Activated naive CD8-positive, alpha-beta T cell (primary cell): ENCODE measurements around the gene TMEM143.
A peak's percentile ranks its signal among the peaks of the same experiment; 100 is the strongest.
"Not testable (repeated sequence)": the region's sequence is repeated elsewhere in the genome, so short reads cannot be mapped to it uniquely, and the experiment has no call there.

Experiments
- H3K27ac Mint-ChIP-seq: one replicate; pipeline ENCODE4 v1.8.0; 2021; ENCODE audit warnings: mixed read lengths
- H3K27me3 Mint-ChIP-seq: one replicate; pipeline ENCODE4 v1.8.0; 2021; ENCODE audit warnings: mixed read lengths
- H3K36me3 Mint-ChIP-seq: one replicate; pipeline ENCODE4 v1.8.0; 2021; ENCODE audit warnings: mixed read lengths
- H3K4me1 Mint-ChIP-seq: one replicate; pipeline ENCODE4 v1.8.0; 2021; ENCODE audit warnings: low read depth, mixed read lengths
- H3K4me3 Mint-ChIP-seq: one replicate; pipeline ENCODE4 v1.8.0; 2021; ENCODE audit warnings: mild to moderate bottlenecking, mixed read lengths
- H3K9me3 Mint-ChIP-seq: one replicate; pipeline ENCODE4 v1.8.0; 2021; ENCODE audit warnings: low read depth, mixed read lengths

TMEM143 gene

DNA sequence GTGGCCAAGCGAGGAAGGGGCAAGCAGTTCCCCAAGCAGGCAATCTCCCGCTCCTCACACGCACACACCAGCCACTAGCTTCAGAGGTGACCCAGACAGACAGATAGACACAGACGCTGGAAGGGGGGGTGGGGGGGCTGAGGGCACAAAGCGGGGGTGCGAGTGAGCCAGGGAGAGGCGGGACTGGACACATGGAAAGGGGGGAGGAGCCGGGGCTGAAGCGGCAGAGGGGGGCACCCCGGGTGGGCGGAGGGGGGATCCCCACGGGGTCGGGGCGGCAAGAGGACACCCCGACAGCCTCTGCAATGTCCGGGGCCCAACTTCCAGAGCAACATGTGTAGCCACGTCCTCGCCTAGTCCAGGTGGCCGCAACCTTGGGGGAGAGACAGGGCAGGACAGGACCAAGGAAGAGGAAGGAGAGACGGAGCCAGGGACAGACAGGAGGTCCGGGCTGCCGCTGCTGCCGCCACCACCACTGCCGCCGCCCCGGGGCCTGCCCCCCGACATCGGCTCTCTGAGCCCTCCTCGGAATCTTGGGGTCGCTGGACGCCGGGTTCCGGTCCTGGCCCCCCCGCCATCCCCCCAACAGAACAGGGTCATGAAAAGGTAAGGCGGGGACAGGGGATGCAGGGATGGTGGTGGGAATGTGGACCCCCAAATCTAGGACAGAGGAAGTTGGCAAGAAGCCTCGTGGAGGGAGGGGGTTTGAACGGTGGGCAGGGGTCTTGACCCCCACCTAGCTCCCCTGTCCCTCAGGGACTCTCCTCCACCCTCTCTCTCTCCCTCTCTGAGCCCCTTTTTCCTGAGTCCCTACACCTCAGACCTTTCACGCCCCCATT, 30.8 kb upstream of the TMEM143 start:
- Mint-ChIP-seq H3K9me3 (no peaks in the 10 kb centered on the region), H3K27me3 (peaks cover 10% of the 10 kb centered on the region), H3K36me3 (no peaks in the 10 kb centered on the region), H3K4me3 (peak overlapping the region; percentile 79), H3K27ac (no peak overlapping the region), H3K4me1 (peaks cover 41% of the 10 kb centered on the region)

DNA sequence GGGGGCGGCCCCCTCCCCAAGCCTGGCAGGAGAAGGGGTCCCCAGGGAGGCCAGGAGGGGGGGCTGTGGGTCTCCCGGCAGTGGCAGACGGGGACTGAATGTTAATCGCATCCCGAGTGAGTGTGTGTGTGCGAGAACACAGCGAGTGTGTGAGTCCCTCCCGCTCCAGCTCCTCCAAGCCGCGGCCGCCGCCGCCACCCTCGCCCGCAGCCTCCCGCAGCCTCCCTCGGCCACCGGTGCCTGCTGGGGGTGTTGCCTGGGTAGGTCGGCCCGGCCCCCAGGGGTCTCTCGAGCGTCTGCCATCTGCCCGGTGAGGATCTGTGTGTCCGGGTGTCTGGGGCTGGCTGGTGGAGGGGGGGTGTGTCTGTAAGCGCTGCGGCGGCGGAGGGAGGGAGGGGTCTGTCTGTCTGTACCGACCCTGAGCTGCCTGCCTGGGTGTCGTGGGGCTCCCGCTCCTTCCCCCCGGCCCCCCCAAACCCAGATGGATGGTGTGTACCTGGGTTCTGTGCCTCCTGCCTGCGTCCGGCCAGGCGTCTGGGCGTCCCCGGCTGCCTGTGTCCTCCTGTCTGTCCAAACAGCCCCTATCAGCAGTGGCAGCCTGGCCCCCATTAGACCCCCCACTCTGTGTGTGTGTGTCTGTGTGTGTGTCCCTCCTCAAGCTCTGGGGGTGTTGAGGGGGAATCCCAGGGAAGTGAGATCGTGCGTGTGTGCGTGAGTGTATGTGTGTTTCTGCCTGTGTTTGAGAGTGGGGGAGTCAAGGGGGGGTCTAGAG, 30.0 kb upstream of the TMEM143 start, which contains the start of gene GRIN2D:
TSS of gene GRIN2D (plus strand) at position 110 of the 772 bp plus-strand sequence. CDS start 4,725 bp downstream, outside the sequence.
- no peak within 1 kb of the TSS for H3K27ac Mint-ChIP-seq
- no peaks in the 10 kb centered on the region for H3K36me3 Mint-ChIP-seq
- H3K9me3 Mint-ChIP-seq = no peaks in the 10 kb centered on the region
- peaks cover 10% of the 10 kb centered on the region for H3K27me3 Mint-ChIP-seq
- peaks cover 35% of the 10 kb centered on the region for H3K4me1 Mint-ChIP-seq
- peak within 1 kb of the TSS; percentile 79 for H3K4me3 Mint-ChIP-seq

DNA sequence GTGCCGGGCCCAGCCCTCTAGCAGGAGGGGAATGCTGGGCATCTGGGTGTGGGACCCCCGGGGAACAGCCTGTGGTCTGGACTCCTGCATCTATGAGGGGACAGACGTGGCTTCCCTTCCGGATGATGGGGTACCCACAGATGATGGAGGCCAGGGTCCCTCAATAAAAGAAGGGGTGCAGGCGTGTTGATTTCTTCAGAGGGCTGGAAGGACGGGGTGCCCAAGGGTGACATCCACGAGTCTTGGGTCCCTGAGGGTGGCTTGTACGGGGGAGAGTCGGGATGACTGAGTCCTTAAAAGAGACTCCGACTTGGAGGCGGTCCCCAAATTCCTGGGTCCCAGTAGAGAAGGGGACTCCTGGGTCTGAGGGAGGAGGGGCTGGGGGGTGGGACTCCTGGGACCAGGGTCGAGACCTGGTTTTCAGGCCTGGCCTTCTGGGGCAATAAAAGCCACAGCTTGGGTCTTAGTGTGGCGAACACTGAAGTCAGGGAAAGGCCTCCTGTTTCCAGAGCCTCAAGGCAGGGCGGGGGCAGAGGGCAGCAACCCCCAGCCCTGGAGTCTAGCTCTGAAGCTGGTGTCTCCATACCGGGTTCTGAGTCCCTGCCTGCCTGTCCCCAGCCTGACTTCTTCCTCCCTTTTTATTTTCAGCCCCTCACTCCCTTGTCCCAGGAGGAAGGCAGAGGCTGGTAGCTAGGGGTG, 29.3 kb upstream of the TMEM143 start:
- H3K27ac Mint-ChIP-seq = no peak overlapping the region
- peak overlapping the region; percentile 51 for H3K4me3 Mint-ChIP-seq
- peaks cover 2% of the 10 kb centered on the region for H3K36me3 Mint-ChIP-seq
- peaks cover 37% of the 10 kb centered on the region for H3K4me1 Mint-ChIP-seq
- no peaks in the 10 kb centered on the region for H3K9me3 Mint-ChIP-seq
- H3K27me3 Mint-ChIP-seq = peaks cover 10% of the 10 kb centered on the region

DNA sequence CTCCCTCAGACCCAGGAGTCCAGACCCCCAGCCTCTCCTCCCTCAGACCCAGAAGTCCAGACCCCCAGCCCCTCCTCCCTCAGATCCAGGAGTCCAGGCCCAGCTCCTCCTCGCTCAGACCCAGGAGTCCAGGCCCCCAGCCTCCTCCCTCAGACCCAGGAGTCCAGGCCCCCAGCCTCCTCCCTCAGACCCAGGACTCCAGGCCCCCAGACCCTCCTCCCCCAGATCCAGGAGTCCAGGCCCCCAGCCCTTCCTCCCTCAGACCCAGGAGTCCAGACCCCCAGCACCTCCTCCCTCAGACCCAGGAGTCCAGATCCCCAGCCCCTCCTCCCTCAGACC, 28.2 kb upstream of the TMEM143 start:
- peaks cover 29% of the 10 kb centered on the region for H3K4me1 Mint-ChIP-seq
- not testable (repeated sequence) for H3K9me3 Mint-ChIP-seq, H3K36me3 Mint-ChIP-seq, H3K27me3 Mint-ChIP-seq
- H3K27ac Mint-ChIP-seq = peak overlapping the region; percentile 91
- peak overlapping the region; percentile 92 for H3K4me3 Mint-ChIP-seq

DNA sequence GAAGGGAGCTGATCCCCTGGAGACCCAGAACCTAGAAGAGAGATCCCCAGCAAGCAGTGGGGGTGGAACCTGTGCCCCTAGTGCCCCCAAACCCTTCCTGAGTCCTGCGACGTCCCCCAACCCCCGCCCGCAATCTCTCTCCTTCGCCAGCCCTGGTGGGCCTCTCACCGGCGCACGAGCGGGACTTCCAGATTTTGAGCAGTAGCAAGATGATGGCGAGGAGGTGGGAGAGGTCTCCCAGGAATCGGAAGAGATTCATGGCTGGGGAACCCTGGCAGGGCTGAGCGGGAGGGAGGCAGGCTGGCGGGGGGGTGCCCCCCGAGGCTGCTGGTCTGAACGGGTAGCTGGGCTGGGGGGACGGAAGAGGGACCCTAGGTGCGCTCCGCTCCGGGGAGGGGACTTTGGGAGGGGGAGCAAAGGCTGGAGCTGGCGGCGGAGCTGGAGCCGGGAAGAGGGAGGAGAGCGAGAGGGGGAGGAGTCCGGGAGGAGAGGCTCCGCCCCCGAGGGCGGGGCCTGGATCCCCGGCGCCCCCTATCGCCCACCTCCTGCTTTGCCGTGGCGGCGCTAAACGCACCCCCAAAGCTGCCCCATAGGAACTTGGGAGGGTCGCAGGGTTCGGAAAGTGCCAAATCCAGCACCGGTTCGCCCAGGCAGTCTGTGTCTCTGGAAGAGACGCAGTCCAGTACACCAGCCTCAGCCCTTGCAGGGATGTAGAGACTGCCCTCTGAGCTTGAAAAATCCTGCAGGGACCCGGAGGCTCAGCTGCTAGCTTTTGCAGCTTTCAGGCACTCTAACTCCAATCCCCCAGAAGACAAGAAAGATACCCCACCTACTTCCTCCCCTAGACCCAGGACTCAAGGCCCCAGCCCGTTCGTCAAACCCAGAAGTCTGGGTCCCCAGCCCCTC, 27.6 kb upstream of the TMEM143 start, which contains the start of gene KDELR1:
TSS of gene KDELR1 (minus strand) at position 452 of the 906 bp plus-strand sequence. CDS start at position 259, 193 bp downstream.
- H3K4me3 Mint-ChIP-seq = peak within 1 kb of the TSS; percentile 92
- no peaks in the 10 kb centered on the region for H3K9me3 Mint-ChIP-seq
- peaks cover 5% of the 10 kb centered on the region for H3K27me3 Mint-ChIP-seq

DNA sequence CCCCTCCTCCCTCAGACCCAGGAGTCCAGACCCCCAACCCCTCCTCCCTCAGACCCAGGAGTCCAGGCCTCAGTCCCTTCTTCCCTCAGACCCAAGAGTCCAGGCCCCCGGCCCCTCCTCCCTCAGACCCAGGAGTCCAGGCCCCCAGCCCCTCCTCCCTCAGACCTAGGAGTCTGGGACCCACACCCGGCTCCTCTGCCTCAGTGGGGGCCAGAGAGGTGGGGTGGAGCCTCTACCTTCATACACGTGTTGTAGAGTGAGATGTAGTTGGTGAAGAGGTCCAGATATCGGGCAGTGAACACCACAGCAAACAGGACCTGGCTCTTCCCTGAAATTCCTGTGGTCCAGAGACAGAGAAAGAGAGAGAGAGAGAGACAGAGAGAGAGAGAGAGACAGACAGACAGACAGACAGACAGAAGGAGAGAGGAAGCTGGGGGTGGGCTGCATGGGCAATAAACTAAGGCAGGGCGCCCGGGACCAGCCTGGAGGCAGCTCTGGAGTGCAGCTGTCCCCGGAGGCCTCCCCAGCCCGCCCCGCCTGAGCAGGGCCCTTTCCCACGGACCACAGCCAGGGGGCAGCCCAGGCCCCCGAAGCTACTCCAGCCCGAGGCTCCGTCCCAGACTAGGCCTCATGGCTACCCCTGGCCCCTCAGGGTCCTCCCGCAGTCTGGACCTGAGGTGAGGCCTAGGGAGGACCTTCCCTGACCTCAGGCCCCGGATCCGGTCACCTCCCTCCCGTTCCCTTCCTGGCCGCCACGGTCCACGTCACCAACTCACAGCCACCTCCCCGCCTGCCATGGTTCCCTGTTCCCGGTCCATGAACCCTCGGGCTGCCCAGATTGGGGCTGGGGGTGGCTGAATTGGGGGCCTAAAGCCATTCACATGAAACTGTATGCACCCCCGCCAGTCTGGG, 26.7 kb upstream of the TMEM143 start:
- peaks cover 2% of the 10 kb centered on the region for H3K36me3 Mint-ChIP-seq
- H3K4me3 Mint-ChIP-seq = peak overlapping the region; percentile 92
- H3K4me1 Mint-ChIP-seq = peaks cover 23% of the 10 kb centered on the region
- peak overlapping the region; percentile 91 for H3K27ac Mint-ChIP-seq
- H3K9me3 Mint-ChIP-seq = no peaks in the 10 kb centered on the region
- H3K27me3 Mint-ChIP-seq = peaks cover 3% of the 10 kb centered on the region

More for the DNA sequence above, 27.6 kb upstream of the TMEM143 start, which contains the start of gene KDELR1:
- Mint-ChIP-seq H3K27ac (peak within 1 kb of the TSS; percentile 91), H3K4me1 (peaks cover 29% of the 10 kb centered on the region), H3K36me3 (peaks cover 2% of the 10 kb centered on the region)

DNA sequence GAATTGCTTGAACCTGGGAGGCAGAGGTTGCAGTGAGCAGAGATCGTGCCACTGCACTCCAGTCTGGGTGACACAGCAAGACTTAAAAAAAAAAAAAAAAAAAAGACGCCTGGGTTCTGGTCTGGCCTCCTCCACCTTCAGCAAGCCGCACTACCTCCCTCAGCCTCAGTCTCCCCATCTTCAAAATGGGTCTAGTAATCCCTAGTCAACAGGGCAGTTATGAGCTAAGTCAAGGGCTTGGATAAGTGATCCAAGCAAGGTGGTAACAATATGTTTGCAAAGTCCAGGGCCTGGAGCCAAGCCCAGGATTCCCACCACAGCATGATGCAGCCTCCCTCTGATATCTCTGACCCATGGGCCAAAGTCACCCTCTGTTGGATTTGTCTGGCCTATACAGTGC, 23.2 kb upstream of the TMEM143 start:
- Mint-ChIP-seq H3K27ac (no peak overlapping the region), H3K4me3 (no peak overlapping the region), H3K9me3 (no peaks in the 10 kb centered on the region), H3K4me1 (peaks cover 8% of the 10 kb centered on the region), H3K27me3 (no peaks in the 10 kb centered on the region), H3K36me3 (peaks cover 5% of the 10 kb centered on the region)

DNA sequence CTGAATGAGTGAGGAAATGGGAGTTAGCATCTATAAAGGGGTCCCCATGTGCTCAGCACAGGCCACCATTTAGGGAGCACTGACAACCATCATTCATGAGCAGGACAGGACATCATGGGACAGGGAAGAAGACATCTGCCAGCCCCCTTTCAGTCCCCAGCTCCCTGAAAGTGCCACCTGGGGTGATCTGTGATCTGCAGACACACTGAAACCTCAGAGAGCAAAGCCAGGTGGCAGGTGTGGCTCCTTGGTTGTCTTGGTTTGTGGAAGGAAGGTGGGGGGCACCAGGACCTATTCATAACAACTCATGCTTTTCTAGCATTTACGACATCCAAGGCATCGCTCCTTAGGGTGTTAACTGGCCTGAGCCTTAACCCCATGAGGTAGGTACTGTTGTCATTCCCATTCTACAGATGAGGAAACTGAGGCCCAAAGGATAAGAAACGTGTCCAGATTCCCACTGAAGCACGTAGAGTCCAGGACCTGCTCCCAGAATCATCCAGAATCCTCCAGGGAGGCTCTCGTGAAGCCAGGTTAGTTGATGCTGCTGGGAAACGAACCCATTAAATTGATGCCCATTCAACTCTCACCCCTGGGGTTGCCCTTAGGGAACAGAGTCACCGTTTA, 21.8 kb upstream of the TMEM143 start:
- Mint-ChIP-seq H3K4me1 (peaks cover 5% of the 10 kb centered on the region), H3K36me3 (peaks cover 5% of the 10 kb centered on the region), H3K4me3 (no peak overlapping the region)

DNA sequence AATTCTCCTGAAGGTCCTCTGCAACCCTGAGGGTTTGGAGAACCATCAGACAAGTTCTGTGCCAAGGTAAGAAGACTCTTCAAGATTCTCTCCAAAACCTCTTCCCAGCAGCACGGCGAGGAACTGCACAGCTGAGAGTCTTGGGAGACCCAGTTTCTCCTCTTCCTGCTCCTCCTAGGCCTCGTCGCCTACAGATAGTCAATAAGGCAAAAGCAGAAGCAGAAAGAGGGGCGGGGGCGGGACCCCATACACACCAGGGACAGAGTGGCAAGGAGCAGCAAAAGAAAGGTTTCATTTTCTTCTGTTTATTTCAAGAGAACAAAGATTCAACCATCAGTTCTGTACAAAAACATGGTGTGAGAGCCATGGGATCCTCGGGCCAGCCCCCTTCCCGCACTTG, 18.5 kb upstream of the TMEM143 start:
- Mint-ChIP-seq H3K4me3 (no peak overlapping the region), H3K4me1 (no peaks in the 10 kb centered on the region), H3K27ac (no peak overlapping the region), H3K36me3 (peaks cover 2% of the 10 kb centered on the region), H3K27me3 (no peaks in the 10 kb centered on the region), H3K9me3 (no peaks in the 10 kb centered on the region)

More for the DNA sequence above, 21.8 kb upstream of the TMEM143 start:
- no peaks in the 10 kb centered on the region for H3K27me3 Mint-ChIP-seq
- H3K27ac Mint-ChIP-seq = no peak overlapping the region
- no peaks in the 10 kb centered on the region for H3K9me3 Mint-ChIP-seq

DNA sequence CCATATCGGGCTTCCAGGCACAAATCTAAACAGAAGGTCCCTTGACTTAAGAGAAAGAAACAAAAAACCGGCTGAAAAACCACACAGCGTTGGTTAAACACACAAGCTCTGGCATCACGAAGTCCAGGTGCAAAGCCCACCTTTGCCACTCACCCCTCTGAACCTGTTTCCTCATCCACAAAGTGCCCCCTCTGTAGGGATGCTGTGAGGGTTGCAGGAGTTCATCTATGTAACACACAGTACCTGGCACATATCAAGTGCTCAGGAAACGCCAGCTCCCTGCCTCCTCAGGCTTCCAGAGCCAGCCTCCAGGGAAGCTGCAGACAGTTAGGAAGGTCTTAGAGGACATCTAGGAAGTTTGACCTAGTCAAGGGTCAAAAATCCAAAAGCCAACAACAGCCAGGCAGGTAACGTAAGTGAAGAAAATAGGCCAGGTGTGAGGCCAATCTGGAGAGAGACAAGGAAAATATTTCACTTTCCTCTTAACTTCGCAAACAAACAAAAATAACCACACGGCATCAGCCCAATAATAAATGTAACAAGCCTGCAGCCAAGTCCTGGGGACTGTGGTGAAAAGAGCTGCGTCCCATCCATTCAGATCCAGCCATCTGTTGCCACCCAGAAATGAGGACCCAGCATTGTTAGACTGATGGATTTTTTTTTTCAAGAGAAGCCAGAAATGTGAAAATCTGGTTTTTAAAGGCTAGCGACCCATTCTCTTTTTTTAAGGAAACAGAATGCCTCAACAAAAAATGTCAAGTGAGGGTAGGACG, 17.6 kb upstream of the TMEM143 start:
- no peak overlapping the region for H3K27ac Mint-ChIP-seq
- H3K27me3 Mint-ChIP-seq = no peaks in the 10 kb centered on the region
- H3K9me3 Mint-ChIP-seq = no peaks in the 10 kb centered on the region
- peaks cover 2% of the 10 kb centered on the region for H3K36me3 Mint-ChIP-seq
- H3K4me3 Mint-ChIP-seq = no peak overlapping the region
- no peaks in the 10 kb centered on the region for H3K4me1 Mint-ChIP-seq

DNA sequence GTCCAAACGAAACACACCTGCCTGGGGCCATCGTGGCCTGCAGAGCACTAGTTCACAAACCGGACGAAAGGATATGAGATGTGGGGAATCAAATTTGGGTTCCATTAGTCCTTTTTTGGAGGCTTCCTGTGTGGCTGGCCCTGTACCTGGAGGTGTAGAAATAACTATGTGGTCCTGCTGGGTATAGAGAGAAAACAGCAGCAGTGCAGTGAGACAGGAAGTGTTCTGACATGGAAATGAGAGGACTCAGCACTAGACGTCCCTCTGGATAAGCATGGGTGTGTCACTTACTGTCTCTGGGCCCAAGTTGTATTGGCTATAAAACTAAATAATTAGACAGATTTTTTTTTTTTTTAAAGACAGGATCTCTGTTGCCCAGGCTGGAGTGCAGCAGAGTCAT, 15.3 kb upstream of the TMEM143 start:
- Mint-ChIP-seq H3K27ac (no peak overlapping the region), H3K36me3 (no peaks in the 10 kb centered on the region), H3K4me1 (no peaks in the 10 kb centered on the region), H3K4me3 (no peak overlapping the region), H3K27me3 (no peaks in the 10 kb centered on the region), H3K9me3 (no peaks in the 10 kb centered on the region)

DNA sequence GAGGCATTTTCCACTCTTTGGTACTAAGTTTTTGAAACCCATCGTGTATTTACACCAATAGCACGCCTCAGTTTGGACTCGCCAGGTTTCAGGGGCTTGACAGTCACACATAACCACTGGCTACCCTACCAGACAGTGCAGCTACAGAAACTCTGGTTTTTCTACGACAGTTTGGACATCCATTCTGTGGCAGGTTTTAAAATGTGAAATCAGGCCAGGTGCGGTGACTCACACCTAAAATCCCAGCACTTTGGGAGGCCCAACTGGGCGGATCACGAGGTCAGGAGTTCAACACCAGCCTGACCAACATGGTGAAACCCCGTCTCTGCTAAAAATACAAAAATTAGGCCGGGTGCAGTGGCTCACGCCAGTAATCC, 14.4 kb upstream of the TMEM143 start:
- no peaks in the 10 kb centered on the region for H3K4me1 Mint-ChIP-seq
- H3K27ac Mint-ChIP-seq = no peak overlapping the region
- H3K36me3 Mint-ChIP-seq = no peaks in the 10 kb centered on the region
- no peaks in the 10 kb centered on the region for H3K9me3 Mint-ChIP-seq
- H3K4me3 Mint-ChIP-seq = no peak overlapping the region
- no peaks in the 10 kb centered on the region for H3K27me3 Mint-ChIP-seq
